Cardiac fibroblast (primary cell): ENCODE data around the gene SNTA1.
A peak's percentile ranks its signal among the peaks of the same experiment; 100 is the strongest.

Experiments
- DNase-seq, 2 donors: peaks; one replicate each; pipeline versions ENCODE4 v3.0.0 to v3.0.0-alpha.2; 2010; ENCODE audit warnings: low read depth in 2 of 2
- H3K4me3 ChIP-seq, 2 donors: replicated peaks in 1 of 2; 1 replicate in 1 of 2; 2 replicates in 1 of 2; pipeline ENCODE4 v1.5.1; 2011; ENCODE audit warnings: low read depth in 2 of 2, low read length in 2 of 2, mild to moderate bottlenecking in 2 of 2, moderate library complexity in 1 of 2
- TF ChIP-seq, protein P1 (sequence below): IDR thresholded peaks from one replicate; pipeline ENCODE4 v1.5.1; 2011; ENCODE audit warnings: low read depth, mild to moderate bottlenecking, low read length, inconsistent platforms

The SNTA1 gene

DNA sequence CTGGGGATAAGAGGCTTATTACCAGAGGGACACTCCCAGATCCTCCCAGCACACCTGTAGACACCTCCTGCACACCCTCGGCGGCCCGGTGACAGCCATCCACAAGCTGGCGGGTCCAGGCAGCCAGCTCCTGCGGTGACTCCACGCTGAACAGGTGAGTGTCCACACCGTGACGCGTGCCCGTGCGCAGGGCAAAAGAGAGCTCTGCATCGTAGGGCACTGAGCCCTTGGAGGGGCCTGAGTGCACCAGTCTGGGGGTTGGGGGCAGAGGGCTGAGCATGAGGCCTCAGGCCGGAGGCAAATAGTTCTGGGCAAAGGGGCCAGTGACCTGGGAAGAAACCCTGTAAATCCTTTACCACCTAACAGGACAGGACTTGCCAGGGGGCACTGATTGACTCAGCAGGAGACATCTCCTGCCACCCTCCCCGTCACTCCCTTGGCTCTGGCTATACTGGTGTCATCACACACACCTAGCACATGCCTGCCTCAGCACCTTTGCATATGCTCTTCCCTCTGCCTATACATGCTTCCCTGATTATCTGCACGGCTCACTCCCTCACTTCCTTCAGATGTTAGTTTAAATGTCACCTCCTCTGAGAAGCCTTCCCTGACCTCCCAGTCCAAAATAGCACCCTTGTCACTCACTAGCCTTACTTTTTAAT is 33.4 kb downstream of the SNTA1 start:
- no peak overlapping the region for H3K4me3 ChIP-seq
- TF ChIP-seq, protein P1, sequence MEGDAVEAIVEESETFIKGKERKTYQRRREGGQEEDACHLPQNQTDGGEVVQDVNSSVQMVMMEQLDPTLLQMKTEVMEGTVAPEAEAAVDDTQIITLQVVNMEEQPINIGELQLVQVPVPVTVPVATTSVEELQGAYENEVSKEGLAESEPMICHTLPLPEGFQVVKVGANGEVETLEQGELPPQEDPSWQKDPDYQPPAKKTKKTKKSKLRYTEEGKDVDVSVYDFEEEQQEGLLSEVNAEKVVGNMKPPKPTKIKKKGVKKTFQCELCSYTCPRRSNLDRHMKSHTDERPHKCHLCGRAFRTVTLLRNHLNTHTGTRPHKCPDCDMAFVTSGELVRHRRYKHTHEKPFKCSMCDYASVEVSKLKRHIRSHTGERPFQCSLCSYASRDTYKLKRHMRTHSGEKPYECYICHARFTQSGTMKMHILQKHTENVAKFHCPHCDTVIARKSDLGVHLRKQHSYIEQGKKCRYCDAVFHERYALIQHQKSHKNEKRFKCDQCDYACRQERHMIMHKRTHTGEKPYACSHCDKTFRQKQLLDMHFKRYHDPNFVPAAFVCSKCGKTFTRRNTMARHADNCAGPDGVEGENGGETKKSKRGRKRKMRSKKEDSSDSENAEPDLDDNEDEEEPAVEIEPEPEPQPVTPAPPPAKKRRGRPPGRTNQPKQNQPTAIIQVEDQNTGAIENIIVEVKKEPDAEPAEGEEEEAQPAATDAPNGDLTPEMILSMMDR = no peak
- no peak for DNase-seq

DNA sequence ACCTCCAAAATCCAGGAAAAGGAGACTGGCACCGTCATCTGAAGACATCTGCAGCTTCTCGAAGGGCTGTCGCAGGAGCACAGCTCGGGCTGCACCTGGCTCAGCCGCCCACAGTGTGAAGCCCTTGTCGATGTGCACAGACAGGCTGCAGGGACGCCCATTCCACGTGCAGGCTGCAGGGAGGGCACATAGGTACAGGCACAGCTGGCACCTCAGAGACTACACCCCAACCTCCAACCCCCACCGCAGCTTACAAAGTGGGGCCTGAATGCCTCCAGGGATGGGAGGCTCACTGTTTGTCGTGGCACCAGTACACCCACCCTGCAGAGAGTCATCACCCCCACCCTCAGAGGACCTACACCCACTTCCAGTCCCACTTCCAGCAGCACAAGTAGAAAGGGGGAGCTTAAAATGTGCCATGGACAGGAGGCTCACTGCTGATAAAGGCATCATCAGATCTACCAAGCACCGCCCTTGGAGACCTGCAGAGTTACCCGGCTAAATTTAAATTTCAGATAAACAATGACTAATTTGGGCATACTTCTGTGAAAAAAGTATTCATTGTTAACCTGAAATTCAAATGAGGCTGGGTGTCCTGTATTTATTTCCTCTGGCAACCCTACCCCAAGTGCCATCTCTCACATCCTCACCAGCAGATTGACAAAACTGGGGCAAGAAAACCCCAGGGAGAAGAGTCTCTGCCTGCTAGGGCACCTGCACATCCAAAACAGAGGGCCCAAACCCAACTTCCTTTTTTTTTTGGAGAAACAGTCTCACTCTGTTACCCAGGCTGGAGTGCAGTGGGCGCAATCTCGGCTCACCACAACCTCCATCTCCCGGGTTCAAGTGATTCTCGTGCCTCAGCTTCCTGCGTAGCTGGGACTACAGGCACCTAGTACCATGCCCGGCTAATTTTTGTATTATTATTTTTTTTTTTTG is 34.6 kb downstream of the SNTA1 start:
- H3K4me3 ChIP-seq = no peak overlapping the region
- TF ChIP-seq, protein P1 = no peak
- no peak for DNase-seq

DNA sequence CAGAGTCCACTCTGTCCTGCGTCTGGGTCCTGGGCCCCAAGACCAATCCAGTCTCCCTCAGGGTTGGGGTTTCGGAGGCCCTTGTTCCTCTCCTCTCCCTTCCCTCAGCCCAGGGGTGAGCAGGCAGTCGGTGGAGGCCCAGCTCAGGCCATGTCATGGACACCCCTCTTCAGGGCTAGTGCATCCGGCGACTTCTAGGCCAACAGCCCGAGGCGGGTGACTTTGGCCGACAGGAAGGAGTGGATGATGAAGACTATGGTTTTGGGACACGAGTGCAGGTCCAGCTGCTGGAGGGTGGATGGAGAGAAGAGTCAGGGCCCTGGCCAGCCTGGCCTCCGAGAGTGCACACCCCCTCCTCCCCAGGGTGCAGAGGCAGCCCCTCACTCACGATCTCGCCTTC is 35.2 kb downstream of the SNTA1 start:
- no peak overlapping the region for H3K4me3 ChIP-seq
- no peak for DNase-seq
- TF ChIP-seq, protein P1 = no peak

DNA sequence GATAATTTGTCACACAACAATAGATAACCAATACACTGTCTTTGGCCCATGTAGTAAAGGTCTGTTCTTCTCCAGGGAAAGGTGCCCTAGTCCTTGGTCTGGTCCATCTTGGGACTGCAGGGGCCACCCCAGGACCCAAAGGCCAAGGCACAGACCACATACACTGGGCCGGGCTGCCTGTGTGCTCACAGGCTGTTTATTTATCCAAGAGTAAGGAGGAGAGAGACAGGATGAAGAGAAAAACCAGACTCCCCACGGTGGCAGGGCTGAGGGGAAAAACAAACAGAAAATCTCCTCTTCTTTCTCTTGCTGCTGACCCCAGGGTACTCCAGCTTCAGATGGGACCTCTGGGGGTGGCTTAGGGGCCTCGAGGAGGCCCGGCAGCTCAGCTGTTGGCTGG is 35.8 kb downstream of the SNTA1 start:
- no peak for DNase-seq
- no peak overlapping the region for H3K4me3 ChIP-seq
- TF ChIP-seq, protein P1 = no peak

DNA sequence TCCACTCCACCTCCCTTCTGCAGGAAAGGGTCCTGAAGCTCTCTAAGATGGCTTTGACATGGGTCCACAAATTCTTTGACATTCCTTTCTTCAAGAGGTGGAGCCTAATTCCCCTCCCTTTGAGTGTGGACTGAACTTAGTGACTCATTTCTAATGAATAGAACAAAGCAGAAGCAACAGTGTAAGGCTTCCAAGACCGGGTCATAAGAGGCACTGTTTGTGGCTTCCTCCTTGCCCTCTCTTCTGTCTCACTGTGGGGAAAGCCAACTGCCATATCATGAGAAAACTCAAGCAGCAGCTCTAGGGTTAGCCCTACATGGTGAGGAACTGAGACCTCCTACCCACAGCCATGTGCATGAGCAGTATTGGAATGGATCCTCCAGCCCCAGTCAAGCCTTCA is 36.3 kb downstream of the SNTA1 start:
- TF ChIP-seq, protein P1 = no peak
- no peak overlapping the region for H3K4me3 ChIP-seq
- DNase-seq = peak in 1 of 2 donors; percentile 54

DNA sequence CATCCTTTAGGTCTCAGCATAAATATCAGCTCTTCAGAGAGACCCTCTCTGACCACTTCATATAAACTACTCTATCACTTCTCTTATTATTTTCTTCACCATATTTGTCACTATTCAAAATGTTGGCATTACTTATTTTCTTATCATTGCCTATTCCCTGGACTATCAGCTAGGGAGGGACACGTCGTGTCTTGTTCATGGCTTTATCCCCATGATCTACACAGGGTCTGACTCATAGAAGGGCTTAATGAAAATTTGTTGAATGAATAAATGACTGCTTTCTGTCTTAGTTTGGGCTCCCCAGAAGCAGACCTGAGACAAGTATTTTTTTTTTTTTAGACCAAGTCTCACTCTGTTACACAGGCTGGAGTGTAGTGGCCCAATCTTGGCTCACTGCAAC is 39.3 kb downstream of the SNTA1 start:
- TF ChIP-seq, protein P1 = no peak
- H3K4me3 ChIP-seq = no peak overlapping the region
- no peak for DNase-seq
